Endothelial cell of umbilical vein (primary cell): Measurements from ENCODE around the gene SAP30L.

ENCODE experiments used
- CTCF ChIP-seq, 2 donors: IDR thresholded peaks; 1 replicate in 1 of 2; 2 replicates in 1 of 2; pipeline ENCODE4 v1.5.1; 2011; ENCODE audit warnings: low read length in 2 of 2, mild to moderate bottlenecking in 2 of 2, moderate library complexity in 2 of 2, control low read depth in 1 of 2, inconsistent platforms in 1 of 2, low read depth in 1 of 2; ENCODE audit not compliant: insufficient read depth in 1 of 2; ENCODE audit errors: extremely low read depth in 1 of 2
- EZH2 ChIP-seq: IDR thresholded peaks from 2 replicates; pipeline ENCODE4 v1.6.1; 2012; ENCODE audit warnings: borderline replicate concordance, low read depth, mild to moderate bottlenecking, moderate library complexity, low read length, inconsistent platforms; ENCODE audit not compliant: severe bottlenecking
- POLR2A ChIP-seq: IDR thresholded peaks from 2 replicates; pipeline ENCODE4 v1.6.1; 2012; ENCODE audit warnings: low read depth, mild to moderate bottlenecking, control low read depth, low read length

DNA sequence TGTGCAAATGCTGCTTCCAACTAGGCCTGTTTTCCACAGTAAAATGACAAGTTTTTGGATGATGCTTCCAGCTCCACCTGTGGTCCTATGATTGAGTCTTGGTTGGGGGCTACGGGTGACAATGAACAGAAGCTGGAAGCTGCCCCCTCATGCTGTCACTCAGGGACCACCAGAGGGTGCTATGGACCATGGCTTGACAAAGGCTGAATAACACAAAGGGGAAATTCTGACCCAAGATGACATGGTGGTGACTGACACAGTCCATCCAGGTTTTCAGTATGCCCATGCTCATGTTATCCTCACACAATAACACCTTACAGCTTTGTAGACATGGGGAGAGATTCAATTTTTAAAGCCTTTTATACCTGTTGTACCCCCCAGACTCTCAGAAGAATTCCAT is 23.9 kb upstream of the SAP30L start:
- TF ChIP-seq EZH2 (no peak), CTCF (IDR thresholded peaks at IDR 0.05; ENCODE audit: extremely low read depth in 1 of 2, insufficient read depth in 1 of 2, low read depth in 1 of 2, low read length in 2 of 2) (peak; percentile 56 to 62), POLR2A (no peak)
